ENCODE results near the gene TMEM150A. TPM values are rescaled to one million over a fixed set of nuclear protein-coding genes. Genes with fewer than 3 reads are reported as not detected.
A peak's percentile ranks its signal among the peaks of the same experiment; 100 is the strongest.

The TMEM150A gene
- total and polyA plus RNA-seq, 2 of the 13 experiments (the other 11 are each of a cell fraction or from before 2014, with no cell fraction given) = 30.1 to 70.4 TPM

DNA sequence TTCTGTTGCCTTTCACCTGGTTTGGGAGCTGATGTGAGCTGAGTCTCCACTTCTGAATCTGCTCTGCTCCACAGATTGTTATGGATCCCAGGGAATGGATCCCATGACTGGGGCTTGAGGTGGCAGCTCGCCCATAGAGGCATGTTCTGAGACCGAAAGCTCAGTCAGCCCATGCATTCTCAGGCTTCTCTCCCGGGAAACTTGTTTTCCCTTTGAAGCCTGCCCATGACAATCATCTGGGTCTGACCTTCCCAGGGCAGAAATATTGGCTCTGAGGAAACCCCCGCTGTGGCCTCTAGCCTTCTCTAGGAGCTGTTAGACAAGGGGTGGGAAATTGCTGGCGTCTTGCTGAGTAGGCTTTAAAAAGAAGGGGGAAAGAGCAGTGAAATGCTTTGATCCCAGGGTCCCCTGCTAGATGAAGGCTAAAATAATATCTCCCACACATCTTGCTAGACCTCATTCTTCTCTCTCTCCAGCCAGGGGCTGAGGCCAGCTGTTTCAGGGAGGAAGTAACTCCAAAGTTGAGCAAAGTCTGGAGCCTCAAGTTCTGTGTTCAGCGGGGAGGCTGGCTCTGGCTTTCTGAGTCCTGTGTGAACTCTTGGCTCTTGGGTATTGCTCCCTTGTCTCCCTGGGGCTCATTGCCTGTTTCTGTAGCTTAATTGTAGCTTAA is 23.1 kb downstream of the TMEM150A start (continued):
- TF ChIP-seq, protein P1, sequence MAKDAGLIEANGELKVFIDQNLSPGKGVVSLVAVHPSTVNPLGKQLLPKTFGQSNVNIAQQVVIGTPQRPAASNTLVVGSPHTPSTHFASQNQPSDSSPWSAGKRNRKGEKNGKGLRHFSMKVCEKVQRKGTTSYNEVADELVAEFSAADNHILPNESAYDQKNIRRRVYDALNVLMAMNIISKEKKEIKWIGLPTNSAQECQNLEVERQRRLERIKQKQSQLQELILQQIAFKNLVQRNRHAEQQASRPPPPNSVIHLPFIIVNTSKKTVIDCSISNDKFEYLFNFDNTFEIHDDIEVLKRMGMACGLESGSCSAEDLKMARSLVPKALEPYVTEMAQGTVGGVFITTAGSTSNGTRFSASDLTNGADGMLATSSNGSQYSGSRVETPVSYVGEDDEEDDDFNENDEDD (CRISPR knock-in tag; IDR thresholded peaks at IDR 0.05; ENCODE audit: borderline replicate concordance) = no peak
- TF ChIP-seq ZNF350 (CRISPR knock-in tag; IDR thresholded peaks at IDR 0.05; ENCODE audit: borderline replicate concordance, low read depth) (0 out of 2 replicates have a peak, but pooled peaks have one; percentile 43), ZNF781 (CRISPR knock-in tag; IDR thresholded peaks at IDR 0.05; ENCODE audit: borderline replicate concordance, not compliant biosample characterization) (no peak), SAP130 (CRISPR knock-in tag; IDR thresholded peaks at IDR 0.05; ENCODE audit: low read depth) (0 out of 2 replicates have a peak, but pooled peaks have one; percentile 17), ZNF263 (CRISPR knock-in tag; IDR thresholded peaks at IDR 0.05) (0 out of 2 replicates have a peak, but pooled peaks have one; percentile 2), SNAI1 (CRISPR knock-in tag; IDR thresholded peaks at IDR 0.05; ENCODE audit: borderline replicate concordance) (no peak), ZNF878 (CRISPR knock-in tag; IDR thresholded peaks at IDR 0.05) (no peak), KMT2A (CRISPR knock-in tag; IDR thresholded peaks at IDR 0.05) (no peak)
- TF ChIP-seq, protein P2, sequence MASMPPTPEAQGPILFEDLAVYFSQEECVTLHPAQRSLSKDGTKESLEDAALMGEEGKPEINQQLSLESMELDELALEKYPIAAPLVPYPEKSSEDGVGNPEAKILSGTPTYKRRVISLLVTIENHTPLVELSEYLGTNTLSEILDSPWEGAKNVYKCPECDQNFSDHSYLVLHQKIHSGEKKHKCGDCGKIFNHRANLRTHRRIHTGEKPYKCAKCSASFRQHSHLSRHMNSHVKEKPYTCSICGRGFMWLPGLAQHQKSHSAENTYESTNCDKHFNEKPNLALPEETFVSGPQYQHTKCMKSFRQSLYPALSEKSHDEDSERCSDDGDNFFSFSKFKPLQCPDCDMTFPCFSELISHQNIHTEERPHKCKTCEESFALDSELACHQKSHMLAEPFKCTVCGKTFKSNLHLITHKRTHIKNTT (CRISPR knock-in tag; IDR thresholded peaks at IDR 0.05) = no peak
- TF ChIP-seq, protein P3, sequence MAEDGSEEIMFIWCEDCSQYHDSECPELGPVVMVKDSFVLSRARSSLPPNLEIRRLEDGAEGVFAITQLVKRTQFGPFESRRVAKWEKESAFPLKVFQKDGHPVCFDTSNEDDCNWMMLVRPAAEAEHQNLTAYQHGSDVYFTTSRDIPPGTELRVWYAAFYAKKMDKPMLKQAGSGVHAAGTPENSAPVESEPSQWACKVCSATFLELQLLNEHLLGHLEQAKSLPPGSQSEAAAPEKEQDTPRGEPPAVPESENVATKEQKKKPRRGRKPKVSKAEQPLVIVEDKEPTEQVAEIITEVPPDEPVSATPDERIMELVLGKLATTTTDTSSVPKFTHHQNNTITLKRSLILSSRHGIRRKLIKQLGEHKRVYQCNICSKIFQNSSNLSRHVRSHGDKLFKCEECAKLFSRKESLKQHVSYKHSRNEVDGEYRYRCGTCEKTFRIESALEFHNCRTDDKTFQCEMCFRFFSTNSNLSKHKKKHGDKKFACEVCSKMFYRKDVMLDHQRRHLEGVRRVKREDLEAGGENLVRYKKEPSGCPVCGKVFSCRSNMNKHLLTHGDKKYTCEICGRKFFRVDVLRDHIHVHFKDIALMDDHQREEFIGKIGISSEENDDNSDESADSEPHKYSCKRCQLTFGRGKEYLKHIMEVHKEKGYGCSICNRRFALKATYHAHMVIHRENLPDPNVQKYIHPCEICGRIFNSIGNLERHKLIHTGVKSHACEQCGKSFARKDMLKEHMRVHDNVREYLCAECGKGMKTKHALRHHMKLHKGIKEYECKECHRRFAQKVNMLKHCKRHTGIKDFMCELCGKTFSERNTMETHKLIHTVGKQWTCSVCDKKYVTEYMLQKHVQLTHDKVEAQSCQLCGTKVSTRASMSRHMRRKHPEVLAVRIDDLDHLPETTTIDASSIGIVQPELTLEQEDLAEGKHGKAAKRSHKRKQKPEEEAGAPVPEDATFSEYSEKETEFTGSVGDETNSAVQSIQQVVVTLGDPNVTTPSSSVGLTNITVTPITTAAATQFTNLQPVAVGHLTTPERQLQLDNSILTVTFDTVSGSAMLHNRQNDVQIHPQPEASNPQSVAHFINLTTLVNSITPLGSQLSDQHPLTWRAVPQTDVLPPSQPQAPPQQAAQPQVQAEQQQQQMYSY (CRISPR knock-in tag; IDR thresholded peaks at IDR 0.05) = peak; percentile 55; the same call in 1 of the 2 replicates
- TF ChIP-seq, protein P4, sequence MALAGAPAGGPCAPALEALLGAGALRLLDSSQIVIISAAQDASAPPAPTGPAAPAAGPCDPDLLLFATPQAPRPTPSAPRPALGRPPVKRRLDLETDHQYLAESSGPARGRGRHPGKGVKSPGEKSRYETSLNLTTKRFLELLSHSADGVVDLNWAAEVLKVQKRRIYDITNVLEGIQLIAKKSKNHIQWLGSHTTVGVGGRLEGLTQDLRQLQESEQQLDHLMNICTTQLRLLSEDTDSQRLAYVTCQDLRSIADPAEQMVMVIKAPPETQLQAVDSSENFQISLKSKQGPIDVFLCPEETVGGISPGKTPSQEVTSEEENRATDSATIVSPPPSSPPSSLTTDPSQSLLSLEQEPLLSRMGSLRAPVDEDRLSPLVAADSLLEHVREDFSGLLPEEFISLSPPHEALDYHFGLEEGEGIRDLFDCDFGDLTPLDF (CRISPR knock-in tag; IDR thresholded peaks at IDR 0.05) = no peak
- TF ChIP-seq, protein P5, sequence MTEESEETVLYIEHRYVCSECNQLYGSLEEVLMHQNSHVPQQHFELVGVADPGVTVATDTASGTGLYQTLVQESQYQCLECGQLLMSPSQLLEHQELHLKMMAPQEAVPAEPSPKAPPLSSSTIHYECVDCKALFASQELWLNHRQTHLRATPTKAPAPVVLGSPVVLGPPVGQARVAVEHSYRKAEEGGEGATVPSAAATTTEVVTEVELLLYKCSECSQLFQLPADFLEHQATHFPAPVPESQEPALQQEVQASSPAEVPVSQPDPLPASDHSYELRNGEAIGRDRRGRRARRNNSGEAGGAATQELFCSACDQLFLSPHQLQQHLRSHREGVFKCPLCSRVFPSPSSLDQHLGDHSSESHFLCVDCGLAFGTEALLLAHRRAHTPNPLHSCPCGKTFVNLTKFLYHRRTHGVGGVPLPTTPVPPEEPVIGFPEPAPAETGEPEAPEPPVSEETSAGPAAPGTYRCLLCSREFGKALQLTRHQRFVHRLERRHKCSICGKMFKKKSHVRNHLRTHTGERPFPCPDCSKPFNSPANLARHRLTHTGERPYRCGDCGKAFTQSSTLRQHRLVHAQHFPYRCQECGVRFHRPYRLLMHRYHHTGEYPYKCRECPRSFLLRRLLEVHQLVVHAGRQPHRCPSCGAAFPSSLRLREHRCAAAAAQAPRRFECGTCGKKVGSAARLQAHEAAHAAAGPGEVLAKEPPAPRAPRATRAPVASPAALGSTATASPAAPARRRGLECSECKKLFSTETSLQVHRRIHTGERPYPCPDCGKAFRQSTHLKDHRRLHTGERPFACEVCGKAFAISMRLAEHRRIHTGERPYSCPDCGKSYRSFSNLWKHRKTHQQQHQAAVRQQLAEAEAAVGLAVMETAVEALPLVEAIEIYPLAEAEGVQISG (CRISPR knock-in tag; IDR thresholded peaks at IDR 0.05) = no peak
- TF ChIP-seq, protein P6, sequence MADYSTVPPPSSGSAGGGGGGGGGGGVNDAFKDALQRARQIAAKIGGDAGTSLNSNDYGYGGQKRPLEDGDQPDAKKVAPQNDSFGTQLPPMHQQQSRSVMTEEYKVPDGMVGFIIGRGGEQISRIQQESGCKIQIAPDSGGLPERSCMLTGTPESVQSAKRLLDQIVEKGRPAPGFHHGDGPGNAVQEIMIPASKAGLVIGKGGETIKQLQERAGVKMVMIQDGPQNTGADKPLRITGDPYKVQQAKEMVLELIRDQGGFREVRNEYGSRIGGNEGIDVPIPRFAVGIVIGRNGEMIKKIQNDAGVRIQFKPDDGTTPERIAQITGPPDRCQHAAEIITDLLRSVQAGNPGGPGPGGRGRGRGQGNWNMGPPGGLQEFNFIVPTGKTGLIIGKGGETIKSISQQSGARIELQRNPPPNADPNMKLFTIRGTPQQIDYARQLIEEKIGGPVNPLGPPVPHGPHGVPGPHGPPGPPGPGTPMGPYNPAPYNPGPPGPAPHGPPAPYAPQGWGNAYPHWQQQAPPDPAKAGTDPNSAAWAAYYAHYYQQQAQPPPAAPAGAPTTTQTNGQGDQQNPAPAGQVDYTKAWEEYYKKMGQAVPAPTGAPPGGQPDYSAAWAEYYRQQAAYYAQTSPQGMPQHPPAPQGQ (CRISPR knock-in tag; IDR thresholded peaks at IDR 0.05; ENCODE audit: borderline replicate concordance) = no peak
- TF ChIP-seq, protein P7, sequence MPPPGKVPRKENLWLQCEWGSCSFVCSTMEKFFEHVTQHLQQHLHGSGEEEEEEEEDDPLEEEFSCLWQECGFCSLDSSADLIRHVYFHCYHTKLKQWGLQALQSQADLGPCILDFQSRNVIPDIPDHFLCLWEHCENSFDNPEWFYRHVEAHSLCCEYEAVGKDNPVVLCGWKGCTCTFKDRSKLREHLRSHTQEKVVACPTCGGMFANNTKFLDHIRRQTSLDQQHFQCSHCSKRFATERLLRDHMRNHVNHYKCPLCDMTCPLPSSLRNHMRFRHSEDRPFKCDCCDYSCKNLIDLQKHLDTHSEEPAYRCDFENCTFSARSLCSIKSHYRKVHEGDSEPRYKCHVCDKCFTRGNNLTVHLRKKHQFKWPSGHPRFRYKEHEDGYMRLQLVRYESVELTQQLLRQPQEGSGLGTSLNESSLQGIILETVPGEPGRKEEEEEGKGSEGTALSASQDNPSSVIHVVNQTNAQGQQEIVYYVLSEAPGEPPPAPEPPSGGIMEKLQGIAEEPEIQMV (CRISPR knock-in tag; IDR thresholded peaks at IDR 0.05; ENCODE audit: low read depth) = no peak
